Posterior cingulate gyrus (tissue), 11 donors: ENCODE data around the gene PCSK4.
A peak's percentile ranks its signal among the peaks of the same experiment; 100 is the strongest.
"Not testable (repeated sequence)": the region's sequence is repeated elsewhere in the genome, so short reads cannot be mapped to it uniquely, and the experiment has no call there.

Experiments
- DNase-seq, 10 donors: peaks; one replicate each; pipeline versions ENCODE4 v3.0.0 to v3.0.0-alpha.2; 2020 to 2021; ENCODE audit warnings: mixed read lengths in 3 of 10
- intact Hi-C: fragments of 100-400 bp; cut with DNase I; formaldehyde crosslinking; loops from one replicate; pipeline ENCODE4 v1.15.1; 2023

The PCSK4 gene

DNA sequence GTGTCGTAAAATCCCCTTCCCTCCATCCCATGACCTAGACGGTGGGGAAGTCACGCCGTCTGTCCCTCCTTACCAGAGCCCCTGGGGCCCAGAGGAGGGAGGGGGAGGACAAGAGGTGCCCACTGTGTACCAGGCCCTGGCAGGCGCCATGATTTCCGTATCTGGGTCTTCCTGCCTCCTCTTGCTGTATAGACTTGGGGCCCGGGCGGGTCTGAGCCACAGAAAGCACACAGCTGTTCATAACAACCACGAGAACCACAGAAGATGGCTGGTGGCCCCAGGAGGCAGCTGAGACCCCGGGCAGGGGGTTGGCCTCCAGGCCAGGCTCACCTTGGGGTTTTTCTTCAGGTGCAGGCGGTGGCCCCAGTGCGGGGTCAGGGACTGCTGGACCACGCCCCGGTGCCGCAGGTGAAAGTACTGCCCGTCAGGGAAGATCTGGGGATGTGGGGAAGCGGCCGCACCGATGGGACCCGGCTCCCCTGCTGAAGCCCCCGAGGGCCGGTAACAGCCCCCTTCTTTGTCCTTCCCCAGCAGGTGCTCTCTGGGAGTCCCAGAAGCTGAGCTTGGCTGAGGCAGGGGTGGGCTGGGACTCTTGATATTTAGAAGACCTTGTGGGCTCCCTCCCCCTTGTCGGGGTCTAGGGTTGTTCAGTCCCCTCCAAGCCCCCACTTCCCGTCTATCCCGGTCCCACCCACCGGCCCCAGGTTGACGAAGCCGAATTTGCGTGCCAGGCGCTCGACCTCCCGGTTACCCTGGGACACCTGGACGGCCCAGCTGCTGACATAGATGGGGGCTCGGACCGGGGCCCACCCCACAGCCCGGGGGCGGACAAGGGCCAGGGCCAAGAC, 463 bp downstream of the PCSK4 start:
- intact Hi-C loops, result loop anchor here (1.0 kb wide), 1 partner anchor 10 kb away; the partner anchor contains the start of gene C19orf25
- peak in 3 of 10 donors; percentile 65 to 86 (median 81) for DNase-seq

DNA sequence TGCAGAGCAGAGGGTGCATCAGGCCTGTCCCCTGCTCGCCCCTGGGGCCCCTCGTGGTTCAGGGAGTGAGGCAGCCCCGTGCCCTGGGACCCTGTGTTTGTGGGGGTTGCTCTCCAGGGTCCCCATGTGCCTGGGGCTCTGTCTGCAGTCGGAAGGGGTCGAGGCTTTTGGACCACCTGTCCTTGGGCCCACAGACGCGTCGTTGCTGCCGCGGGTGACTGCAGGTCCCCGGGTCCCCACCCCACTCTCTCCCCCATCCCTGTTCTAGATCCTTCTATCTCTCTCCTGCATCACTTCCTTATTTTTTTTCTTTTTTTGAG, 1.9 kb downstream of the PCSK4 start:
- intact Hi-C loops, result no loop called here

DNA sequence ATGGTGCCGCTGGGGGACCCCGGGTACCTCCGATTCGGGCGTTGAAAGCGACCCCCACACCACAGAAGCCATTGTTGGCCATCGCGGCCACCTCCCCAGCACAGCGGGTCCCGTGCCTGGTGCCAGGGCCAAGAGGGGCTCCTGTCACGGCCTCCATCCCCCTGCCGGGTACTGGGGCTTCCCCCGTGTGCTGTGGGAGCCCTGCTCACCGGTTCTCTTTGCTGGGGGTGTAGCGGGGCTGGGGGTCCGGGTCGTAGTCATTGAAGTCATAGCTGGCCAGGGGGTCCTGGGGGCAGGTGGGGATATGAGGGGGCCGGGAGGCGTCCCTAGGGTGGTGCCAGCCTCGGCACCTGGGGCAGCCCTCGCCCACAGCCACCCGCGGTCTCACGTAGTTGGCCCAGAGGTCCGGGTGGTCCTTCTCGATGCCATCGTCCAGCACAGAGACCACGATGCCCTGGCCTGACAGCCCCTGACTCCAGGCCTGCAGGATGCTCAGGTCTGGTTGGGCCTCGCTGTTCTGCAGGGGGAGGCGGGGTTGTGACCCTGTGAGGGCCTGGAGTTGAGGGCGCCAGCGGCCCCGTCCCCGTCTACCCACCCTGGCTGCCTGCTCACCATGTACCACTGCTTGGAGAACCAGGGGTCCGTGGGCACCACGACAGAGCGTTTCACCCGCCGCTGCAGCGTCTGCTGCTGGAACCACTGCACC, 2.4 kb downstream of the PCSK4 start:
- intact Hi-C loops, result no loop called here
- peak in 2 of 10 donors; percentile 4 to 80 for DNase-seq

More for the DNA sequence above, 1.9 kb downstream of the PCSK4 start:
- DNase-seq, result peak in 1 of 10 donors; percentile 72

DNA sequence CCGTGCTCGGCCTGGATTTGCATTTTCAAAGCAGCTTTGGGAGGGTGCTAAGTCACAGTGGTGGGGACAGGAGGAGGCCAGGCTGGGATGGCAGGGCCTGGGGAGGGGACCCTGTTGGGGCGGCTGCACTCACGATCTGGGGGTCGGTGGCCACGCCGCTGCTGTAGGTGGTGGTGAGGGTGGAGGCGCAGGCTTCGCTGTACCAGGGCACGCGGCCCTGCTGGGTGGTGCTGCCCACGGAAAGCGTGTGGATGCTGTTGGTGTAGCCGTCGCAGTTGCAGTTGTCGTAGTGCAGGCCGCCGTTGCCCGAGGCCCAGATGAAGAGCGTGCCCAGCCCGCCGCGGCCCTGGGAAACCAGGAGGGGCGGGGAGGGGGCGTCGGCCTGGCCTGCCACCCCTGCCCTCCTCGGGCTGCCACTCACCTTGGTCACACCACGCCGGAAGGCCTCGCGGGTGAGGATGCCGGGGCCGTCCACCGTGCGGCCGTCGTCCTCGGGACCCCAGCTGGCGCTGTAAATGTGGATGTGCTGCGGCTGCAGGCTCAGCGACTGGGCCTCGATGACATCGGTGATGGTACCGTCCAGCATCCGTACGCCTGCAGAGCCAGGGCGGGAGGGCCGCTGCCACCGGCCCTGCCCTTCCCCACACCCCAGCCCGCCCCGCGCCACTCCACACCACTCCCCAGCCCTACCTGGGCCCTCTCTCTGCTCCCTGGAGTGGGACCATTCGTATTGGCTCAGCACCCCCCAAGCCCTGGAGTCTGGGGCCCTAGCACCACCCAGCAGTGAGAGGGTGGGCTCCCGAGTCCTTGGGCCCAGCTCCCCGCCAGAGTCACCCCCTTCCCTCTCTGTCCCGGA, 3.2 kb downstream of the PCSK4 start:
- DNase-seq, result peak in 1 of 10 donors; percentile 74
- intact Hi-C loops, result no loop called here

DNA sequence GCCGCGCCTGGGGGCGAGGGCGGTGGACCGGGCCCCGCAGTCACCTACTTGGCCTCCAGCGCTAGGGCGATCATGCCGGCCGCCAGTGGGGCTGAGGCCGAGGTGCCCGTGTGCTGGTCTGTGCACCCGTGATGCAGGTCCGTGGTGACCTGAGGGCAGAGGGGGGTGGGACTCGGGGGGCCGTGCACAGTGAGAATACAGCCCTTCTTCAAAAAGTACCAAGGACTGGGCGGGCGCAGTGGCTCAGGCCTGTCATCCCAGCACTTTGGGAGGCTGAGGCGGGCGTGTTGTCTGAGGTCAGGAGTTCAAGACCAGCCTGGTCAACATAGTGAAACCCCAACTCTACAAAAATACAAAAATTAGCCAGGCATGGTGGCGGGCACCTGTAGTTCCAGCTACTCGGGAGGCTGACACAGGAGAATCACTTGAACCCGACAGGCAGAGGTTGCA, 6.1 kb downstream of the PCSK4 start:
- peak in 2 of 10 donors; percentile 41 to 81 for DNase-seq
- intact Hi-C loops, result no loop called here

DNA sequence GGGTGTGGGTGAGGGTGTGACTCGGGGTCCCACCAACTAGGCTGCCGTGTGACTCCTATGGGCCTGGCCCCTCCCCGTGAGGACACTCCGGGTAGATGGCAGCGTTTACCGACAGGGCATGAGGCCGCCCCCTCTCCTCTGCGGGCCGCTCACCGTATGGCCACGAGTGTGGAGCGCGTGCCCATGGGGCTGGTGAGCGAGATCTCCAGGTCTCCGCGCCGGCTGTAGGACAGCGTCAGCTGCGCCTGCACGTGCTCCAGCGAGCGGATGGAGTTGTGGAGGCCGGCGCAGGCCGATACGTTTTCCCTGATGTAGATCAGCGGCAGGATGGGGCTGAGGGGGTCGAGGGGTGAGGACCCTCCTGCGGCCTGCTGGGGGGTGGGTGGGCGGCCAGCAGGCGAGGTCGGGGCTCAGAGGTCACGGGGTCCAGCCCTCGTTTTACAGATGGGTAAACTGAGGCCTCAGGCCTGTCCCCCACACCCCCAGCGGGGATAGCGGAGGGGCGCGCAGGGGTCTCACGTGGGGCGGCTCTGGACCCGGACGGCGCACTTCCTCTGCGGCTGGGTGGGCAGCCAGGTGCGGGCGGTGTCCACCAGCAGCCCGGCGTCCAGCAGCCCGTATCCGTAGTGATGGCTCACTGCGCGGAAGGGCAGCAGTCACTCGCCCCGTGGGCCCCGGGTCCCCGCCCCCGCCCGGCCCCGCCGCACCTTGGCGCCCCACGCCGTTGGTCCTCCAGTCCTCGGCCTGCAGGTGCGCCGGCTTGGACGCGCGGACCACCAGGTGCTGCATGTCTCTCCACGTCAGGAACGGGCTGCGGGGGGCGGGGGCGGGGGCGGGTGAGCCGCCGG, 6.8 kb downstream of the PCSK4 start:
- DNase-seq, result peak in 3 of 10 donors; percentile 66 to 79 (median 78)
- intact Hi-C loops, result no loop called here

DNA sequence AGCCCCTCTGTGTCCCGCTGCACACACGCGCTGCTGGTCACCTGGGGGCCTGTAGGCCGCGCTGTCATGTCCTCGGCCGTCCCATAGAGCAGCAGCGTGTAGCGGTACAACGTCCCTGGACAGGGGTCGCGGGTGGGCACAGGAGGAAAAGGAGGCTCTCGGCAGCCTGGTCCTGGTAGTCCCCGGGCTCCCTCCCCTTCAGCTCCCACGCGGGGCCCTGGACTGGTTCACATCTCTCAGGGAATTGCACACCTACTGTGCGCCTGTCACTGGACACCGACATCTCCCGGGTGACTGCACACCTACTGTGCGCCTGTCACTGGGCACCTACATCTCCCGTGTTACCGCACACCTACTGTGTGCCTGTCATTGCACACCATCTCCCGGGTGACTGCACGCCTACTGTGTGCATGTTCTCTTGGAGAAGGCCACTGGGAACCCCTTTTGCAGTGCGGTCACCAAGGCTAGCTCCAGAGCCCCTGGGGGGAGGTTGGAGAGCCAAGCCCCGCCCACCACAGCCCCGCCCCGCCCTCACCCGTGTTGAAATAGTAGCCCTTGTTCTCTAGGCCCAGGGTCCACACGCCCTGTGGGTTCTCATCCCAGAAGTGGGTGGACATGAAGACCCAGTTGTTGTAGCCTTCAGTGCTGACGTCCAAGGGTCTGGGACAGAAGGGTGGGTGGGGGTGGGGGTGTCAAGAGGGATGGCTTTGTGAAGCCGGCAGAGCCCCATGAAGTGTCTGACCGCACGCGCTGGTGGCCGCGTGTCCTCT, 7.6 kb downstream of the PCSK4 start:
- DNase-seq, result peak in 1 of 10 donors; percentile 78

DNA sequence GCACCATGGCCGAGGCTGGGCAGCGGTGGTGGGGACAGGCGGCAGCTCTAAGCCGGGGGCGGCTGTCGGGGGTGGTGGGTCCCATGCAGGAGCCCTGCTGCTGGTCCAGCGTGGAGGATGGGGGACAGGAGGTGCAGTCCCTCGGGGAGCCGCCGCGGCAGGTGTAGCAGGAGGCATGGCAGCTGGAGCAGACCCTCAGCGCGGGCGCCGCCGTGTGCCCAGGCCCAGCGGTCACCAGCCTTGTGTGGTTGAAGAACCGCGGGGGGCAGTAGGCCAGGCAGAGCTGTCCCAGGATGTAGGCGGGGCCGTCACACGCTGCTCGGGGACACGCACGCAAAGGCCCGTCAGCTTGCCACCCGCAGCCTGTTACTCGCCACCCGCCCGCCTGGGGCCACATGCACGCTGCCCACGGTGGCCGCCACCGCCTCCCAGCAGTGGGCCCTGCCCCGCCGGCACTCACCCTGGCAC, 8.2 kb downstream of the PCSK4 start:
- intact Hi-C loops, result no loop called here
- DNase-seq, result peak in 3 of 10 donors; percentile 66 to 82 (median 76)

More for the DNA sequence above, 7.6 kb downstream of the PCSK4 start:
- intact Hi-C loops, result no loop called here

DNA sequence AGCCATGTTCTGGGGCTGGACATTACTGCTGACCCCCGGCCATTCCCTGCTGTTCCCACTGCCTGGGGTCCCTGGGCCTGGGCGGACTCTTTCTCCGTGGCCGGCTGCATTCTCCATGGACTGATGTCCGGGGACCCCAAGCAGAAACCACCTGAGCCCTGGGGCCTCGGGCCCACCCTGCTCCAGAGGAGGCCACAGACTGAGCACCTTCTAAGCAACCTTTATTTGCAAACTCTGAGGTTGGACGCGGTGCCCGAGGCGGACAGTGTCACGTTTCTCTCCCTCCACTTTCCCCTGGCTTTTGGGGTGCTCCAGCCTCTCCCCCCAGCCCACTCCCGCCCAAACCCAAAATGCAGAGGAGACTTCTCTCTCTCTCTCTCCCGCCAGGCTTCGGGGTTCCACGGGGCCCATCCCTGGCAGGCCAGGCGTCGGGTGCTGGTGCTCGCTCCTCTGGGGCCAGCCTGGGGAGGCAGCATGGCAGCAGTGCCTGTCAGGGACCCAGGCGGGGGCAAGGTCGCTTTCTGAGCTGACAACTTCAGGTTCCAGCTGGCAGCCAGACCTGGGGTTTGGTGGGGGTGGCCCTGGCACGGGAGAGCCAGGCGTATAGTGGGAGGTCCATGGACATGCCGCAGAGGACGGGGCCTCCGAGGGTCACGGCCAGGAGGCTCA, 8.8 kb downstream of the PCSK4 start:
- peak in 2 of 10 donors; percentile 68 to 70 for DNase-seq
- intact Hi-C loops, result no loop called here

DNA sequence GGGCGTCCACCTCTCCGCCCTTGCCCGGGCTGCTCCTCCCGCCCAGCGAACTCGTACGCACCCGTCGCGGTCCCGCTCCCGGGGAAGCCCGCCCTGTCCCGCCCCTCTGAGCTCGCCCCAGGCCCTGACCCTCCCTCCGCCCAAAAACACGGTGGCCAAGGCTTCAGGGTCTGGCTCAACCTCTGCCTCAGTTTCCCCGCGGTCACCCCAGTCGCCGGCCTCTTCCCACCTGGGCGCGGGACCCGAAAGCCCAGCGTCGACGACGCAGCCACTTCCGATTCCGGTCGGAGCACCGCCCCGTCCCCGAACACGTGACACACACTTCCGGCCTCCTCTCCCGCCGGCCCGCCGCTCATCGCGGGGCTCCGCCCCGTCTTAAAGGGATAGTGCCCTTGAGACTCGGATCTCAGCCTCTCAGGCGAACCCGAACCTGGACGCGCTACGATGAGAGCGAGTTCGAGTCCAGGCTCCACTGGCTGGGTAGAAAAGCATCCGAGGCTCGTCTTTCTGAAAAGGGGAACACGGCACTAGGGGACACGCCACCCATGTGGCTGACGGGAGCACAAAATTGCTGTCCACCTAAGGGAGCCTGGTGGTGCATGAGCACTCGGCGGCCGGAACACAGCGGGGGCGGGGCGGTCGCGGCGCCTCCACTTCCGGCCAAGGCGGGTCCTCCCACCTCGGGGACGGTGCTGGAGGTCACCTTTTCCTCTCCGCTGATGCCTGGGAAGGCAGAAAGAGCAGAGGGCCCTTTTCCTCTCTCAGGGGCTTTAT, 11.0 kb downstream of the PCSK4 start, which contains the start of gene C19orf25:
C19orf25 (minus strand) TSS at position 282 of the 774 bp plus-strand sequence. CDS start 312 bp downstream, outside the sequence.
- peak; percentile 91 to 99 (median 96) for DNase-seq
- intact Hi-C loops, result loop anchor here (1.0 kb wide), 2 partner anchors 11 to 28 kb away; partner anchors contain the start of gene PCSK4

DNA sequence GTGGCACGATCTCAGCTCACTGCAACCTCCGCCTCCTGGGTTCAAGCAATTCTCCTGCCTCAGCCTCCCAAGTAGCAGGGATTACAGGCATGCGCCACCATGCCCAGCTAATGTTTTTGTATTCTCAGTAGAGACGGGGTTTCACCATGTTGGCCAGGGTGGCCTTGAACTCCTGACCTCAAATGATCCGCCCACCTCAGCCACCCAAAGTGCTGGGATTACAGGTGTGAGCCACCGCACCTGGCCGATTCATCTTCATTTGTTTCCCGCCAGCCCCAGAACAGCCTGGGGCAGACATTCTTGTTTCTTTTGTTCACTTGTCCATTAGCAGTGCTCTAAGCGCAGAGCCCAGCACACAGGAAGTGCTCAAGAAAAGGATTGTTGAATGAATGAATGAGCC, 13.1 kb downstream of the PCSK4 start:
- intact Hi-C loops, DNase-seq: not testable (repeated sequence)

DNA sequence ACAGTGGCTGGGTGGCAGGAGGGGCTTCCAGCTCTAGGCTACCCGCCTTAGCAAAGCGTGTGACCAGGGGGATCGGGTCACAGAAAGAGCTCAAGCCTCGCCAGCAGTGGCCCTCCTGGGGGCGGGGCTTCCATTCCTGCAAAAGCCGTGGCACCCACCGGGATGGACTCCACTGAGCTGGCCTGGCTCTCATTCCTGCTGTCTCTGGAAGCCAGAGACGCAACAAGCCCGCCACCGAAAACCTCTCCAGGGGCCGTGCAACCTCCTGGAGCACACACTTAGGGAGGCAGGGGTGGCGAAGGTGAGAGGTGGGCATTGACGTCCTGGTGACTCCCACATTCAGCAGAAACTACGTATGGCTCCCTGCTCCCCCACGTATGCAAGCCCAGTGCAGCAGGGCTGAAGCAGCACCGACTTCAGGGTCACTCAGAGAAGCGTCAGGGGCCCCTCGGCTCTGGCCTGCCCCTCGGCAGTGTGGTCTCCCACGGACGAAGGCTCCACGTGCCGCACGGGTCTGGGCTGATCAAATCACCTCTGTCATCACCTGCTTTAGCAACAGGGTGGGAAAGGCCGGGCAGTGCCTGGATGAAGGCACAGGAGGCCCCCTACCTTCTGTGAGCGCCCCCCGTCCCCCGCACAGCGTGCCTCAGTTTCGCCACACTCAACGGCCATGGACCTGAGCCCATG, 14.3 kb downstream of the PCSK4 start:
- intact Hi-C loops, result no loop called here
- DNase-seq, result peak in 2 of 10 donors; percentile 60 to 67

DNA sequence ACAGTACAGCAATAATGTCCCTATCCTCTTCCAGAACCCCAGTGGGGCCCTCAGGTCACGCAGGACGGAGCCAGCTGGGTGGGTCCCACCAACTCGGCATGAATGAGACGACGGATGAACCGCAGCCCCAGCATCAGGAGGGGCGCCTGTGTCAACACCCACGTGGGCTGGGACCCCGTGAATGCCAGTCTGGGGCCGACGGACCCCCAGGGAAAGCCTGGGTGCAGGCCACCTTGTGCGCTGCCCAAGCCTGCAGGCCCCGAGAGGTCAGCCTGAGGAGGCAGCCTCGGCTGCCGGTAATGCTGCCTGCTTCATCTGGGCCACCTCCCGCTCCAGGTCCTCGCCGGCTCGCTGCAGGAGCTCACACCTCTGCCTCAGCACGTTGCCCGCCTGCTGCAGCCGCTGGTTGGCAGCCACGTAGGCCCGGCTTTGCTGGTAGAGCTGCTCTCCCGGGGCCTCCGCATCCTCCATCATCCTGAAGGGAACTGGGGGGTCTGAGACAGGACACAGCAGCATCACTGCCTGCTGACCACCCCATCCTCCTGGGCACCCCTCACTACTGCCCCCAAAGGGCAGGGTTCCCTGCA, 15.3 kb downstream of the PCSK4 start:
- intact Hi-C loops, result no loop called here
- peak in 3 of 10 donors; percentile 6 to 80 (median 68) for DNase-seq

DNA sequence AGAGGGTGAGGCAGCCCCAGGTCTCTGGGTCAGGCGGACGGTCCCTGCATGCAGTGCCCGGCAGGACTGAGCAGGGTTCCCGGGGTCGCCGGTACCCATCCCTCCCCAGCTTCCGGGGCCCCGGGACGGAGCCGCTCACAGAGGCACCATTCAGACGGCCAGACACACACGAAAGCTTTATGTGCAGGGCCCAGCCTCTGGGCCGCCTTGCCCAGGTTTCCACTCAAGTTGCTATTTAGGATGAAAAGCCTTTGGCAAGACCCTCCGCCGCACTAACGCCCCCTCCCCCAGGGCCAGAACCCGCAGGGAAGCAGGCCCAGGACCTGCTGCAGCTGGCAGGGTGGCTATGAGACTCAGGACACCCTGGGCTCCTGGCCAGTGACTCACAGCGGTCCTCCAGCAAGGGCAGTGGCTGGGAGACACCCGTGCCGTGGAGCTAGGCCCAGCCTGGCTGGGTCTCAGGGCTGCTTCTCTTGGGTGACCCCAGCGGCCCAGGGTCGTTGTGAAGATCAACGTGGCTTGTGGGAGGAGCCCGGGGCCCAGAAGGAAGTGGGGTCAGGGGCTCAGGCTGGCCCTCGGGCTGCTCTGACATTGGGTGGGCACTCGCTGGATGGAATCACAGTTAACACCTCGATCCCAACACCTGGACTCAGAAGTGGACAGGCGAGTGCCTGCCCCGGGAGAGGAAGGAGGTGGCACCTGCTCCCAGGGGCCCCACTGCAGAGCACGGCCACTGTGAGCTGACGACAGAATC, 16.0 kb downstream of the PCSK4 start:
- intact Hi-C loops, result no loop called here
- peak in 5 of 10 donors; percentile 36 to 90 (median 52) for DNase-seq

DNA sequence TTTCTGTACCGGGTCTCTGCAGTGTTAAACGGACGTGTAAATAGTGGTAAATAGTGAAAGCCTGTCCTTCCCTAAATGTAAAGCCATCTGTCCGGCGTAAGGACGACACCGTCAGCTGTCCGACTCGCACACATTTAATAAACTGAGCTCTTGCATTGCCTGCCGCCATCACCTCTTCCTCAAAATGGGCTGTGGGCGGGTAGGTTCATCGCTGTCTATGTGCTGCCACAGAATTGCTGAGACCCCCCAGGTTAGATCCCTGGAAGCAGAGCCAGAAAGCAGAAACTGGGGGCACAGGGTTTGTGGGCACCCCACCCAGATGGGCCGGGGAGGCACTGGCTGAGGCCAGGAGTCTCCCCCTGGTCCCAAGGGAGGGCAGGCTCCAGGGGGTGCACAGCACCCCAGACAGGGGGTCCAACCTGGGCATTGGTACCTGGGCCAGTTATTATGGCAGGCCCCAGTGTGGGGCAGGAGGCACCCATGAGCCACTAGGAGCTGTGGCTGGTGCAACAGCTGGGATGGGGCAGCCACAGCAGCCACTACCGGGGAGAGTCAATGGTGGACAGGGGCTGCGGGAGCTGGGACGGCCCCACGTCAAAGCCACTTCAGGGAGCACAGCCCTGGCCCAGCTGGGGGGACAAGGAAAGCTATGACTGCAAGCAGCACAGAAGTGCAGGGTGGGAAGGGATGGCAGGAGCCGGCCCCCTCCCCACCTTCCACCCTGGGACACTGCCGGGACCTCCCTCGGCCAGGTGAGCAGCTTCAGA, 16.9 kb downstream of the PCSK4 start:
- peak in 3 of 10 donors; percentile 13 to 83 (median 74) for DNase-seq

More for the DNA sequence above, 16.9 kb downstream of the PCSK4 start:
- intact Hi-C loops, result no loop called here
